C1 segment of cervical spinal cord (tissue), 14 donors: ENCODE measurements around the gene GLTPD2.

Experiments
- DNase-seq, 14 donors: peaks; one replicate each; lab custom pipeline; 2025; lab: John Stamatoyannopoulos, UW

The GLTPD2 gene

DNA sequence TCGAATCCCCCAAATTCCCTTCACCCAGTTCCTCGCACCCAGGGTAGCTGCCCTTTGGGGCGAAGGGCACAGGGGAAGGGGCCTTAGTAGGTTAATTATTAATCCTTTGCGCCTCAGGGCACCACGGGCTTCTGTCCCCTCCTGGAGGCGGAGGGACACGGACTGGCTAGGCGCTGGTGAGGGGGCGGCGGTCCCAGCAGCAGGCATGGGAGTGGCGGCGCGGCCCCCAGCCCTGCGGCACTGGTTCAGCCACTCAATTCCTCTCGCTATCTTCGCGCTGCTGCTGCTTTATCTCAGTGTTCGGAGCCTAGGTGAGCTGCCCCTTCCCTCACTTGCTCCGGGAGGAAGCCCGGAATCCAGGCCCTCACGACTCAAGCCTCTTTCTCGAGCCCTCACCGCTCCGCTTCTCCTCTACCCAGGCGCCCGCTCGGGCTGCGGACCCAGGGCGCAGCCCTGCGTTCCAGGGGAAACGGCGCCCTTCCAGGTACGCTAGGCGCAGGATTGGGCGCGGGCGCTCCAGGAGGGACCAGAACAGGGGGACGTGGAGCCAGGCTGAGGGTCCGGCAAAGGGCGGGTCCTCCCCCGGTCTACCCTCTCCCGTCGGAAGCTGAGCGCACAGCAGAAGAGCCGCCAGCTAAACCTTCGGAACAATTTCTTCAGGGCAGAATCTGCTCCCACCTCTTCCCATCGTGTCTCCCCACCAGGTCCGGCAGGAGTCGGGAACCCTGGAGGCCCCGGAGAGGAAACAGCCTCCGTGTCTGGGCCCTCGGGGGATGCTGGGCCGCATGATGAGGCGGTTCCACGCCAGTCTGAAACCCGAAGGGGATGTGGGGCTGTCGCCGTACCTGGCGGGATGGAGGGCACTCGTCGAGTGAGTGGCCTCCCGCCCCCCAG is at the start of gene GLTPD2:
GLTPD2 (plus strand) TSS at position 158 of the 894 bp plus-strand sequence; CDS start at position 206, 48 bp downstream.
- DNase-seq = peak in 2 of 14 donors; percentile 37 to 47

DNA sequence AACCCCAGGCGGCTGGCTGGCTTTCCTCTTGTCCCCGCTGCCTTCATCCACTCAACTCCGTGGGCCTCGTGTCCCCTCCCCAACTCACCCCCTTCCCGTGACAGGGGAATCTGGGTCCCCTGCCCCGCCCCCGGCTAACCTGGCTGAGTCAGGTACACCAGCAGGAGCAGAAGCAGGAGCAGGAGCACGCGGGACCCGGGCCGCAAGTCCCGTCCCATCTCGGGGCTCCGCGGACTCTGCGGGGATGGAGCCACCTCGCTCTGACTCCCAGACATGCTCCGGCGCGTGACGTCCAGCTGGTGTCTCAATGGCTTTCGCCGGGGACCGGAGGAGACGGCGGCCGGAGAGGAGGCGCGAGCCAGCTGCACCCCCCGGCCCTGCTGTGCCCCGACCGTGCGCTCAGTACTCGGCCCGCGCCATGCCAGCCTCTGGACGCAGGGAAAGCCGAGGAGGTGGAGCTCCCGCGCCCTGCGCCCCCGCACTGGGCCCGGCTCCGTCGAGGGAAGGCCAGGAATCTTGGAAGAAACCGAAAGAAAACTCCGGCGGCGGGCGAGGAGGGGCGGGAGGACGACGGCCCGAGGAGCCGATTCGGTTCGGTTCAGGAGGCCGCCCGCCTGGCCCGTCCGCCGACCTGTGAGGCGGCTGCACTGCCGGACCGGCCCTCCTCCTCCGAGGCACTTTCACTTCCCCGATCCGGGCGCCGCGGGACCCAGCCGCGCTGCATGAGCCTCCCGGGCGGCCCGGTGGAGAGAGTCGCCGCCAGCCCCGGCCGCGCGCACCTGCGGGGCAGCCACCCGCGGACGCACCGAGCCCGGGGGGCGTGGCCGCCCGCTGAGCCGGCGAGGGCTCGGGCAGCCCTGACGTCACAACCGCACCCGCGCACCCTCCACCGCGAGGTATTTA is 49.4 kb upstream of the GLTPD2 start, which contains the start of the genes CXCL16 and ZMYND15:
CXCL16 (minus strand) TSS at position 807 of the 903 bp plus-strand sequence; CDS start at position 218, 589 bp downstream.
ZMYND15 (plus strand) TSS at position 712 of the 903 bp plus-strand sequence. CDS start 716 bp downstream, outside the sequence.
- peak in 7 of 14 donors; percentile 21 to 69 (median 45) for DNase-seq

DNA sequence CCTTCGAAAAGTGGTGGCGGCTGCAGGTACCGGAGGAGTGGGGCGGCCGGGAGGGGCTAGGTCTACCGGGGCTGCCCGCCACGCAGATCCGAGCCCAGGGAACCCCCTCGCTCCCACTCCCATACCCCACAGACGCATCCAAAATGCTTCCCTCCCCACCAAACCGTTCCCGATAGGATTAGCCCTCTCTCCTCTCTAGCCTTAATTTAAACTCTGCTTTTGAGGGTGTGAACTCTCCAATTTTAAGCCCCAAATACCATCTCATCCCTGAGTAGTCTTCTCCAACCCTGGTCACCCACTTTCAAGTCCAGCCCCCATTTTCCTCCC is 48.8 kb upstream of the GLTPD2 start:
- no peak for DNase-seq

DNA sequence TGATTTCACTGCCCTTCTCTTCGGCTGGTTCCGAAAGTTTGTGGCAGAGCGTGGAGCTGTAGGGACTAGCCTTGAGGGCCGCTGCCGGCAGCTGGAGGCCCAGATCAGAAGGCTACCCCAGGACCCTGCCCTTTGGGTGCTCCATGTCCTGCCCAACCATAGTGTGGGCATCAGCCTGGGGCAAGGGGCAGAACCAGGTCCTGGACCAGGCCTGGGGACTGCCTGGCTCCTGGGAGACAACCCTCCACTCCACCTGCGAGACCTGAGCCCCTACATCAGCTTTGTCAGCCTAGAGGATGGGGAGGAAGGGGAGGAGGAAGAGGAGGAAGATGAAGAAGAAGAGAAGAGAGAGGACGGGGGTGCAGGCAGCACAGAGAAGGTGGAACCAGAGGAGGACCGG is 48.2 kb upstream of the GLTPD2 start:
- DNase-seq = no peak

DNA sequence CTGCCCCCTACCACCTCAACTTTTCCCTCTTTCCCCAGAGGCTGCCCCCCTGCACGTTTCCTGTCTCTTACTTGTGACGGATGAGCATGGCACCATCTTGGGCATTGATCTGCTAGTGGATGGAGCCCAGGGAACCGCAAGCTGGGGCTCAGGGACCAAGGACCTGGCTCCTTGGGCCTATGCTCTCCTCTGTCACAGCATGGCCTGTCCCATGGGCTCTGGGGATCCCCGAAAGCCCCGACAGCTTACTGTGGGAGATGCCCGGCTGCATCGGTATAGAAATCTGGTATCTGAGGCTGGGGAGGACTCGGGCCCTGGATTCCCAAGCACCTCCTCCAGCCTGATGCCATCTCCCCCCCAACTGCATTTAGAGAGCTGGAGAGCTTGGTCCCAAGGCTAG is 47.2 kb upstream of the GLTPD2 start:
- DNase-seq = no peak

DNA sequence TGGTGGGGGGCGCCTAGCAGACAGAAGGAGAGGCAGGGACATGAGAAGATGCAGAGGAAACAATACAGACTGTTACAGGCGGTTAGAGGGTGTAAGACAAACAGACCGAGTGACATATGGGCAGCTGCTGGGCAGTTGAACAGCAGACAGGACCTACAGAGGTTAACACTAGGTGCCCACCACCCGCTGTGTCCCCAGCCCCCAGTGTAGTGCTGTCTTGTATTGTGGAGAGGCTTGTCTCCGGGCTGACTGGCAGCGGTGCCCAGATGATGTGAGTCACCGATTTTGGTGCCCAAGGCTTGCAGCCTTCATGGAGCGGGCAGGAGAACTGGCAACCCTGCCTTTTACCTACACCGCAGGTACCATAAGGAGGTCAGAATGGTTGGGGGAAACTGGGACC is 46.6 kb upstream of the GLTPD2 start:
- no peak for DNase-seq

DNA sequence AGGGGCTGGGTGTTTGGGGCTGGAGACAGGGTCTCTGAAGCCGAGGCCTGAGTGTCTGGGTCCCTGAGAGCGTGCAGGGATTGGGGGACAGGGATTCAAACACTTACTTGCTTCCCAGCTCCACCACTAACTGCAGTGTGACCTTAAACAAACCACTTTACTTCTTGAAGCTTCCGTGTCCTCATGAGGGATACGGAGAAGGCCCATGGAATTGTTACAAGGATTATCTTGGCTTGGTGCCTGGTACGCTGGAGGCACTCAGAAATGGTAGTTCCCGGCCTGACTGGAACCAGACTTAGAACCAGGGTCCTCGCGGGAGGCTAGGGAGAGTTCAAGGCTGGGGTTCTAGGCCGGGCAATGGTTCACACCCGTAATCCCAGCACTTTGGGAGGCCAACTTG is 46.1 kb upstream of the GLTPD2 start:
- no peak for DNase-seq

DNA sequence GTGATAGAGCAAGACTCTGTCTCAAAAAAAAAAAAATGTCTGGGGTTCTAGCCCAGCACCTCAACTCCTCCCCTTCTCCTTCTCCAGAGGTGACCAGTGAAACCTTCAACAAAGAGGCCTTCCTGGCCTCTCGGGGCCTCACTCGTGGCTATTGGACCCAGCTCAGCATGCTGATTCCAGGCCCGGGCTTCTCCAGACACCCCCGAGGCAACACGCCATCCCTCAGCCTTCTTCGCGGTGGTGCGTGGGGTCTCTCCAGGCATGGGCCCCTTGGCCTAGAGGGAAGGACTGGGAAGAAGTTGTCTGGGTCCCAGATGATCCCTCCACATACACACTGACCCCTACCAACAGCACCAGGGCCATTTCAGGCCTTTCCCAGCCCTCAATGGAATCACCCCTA is 45.5 kb upstream of the GLTPD2 start:
- no peak for DNase-seq

DNA sequence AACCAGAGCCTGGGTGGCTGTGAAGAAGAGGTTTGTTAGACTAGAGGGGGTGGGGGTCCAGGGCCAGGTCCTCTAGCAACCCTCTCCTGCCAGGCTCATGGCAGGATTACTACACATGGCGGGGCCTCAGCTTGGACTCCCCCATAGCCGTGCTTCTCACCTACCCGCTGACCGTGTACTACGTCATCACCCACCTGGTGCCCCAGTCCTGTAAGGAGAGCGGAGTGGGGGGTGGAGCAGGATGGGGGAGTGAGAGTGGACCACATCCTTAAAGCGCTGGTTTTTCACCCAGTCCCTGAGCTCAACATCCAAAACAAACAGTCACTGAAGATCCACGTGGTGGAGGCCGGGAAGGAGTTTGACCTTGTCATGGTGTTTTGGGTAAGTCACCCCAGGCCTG is 44.9 kb upstream of the GLTPD2 start:
- DNase-seq = no peak

DNA sequence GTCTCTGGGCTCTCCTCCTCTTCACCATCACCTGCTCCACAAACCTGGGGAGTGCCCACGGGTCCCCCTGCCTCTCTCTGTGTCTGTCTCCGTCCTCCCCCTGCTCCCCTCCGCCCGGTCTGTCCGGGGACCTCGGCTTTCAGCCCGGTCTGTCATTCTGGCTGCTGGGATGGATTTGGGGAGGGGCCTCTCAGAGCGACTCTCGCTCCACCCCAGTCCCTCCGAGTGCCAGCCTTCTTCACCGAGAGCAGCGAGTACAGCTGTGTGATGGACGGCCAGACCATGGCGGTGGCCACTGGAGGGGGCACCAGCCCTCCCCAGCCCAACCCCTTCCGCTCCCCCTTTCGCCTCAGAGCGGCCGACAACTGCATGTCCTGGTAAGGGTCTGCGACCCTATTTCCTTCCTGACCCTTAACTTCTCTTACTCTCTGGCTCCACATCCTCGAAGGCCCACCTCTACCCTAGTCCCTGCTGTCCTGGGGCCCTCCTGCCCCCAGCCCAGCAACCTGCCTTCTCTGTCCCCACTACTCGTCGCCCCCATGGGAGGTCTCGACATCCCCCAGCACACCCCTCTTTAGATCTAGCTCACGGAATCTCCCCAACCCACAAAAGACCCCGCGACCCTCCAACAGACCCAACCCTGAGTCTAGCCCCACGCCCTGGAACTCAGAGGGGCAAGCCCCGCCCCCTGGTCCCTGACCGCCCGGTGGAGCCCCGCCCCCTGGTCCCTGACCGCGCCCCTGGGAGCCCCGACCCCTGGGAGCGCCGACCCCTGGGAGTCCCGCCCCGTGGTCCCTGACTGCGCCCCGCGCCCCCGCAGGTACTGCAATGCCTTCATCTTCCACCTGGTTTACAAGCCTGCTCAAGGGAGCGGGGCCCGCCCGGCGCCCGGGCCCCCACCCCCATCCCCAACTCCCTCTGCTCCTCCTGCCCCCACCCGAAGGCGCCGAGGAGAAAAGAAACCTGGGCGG is 43.5 kb upstream of the GLTPD2 start:
- DNase-seq = no peak

DNA sequence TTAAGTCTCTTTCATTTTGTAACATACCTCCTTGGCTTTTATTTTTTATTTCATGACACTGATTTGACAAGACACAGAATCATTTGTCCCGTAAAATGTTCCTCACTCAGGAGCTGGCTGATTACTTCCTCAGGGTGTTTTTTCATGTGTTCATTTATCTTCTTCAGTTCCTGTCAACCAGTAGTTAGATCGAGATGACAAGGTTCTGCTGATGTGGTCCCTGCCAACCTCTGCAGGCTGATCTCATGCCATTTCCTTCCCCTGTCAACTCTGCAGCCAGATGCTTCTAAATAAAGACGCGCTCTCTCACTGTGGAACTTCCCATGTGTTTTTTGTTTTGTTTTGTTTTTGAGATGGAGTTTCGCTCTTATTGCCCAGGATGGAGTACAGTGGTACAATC is 40.9 kb upstream of the GLTPD2 start:
- peak in 1 of 14 donors; percentile 16 for DNase-seq

DNA sequence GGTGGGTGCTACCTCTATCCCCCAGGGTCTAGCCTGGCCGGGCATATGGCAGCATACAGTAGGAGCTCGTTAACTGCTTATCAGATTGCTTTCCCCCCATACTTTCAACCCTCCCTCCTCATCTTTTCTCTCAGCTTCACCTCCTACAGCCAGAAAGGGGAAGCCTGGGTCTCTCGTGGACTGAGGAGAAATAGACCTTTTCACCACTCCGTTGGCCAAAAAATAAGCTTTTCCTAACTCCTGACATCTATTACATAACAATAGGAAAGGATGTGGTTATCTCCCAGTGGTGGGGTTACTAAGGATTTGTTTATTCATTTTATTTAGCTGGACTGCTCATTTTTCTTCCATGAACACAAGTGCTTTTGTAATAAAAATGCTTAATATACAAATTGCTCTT is 40.1 kb upstream of the GLTPD2 start:
- DNase-seq = no peak

DNA sequence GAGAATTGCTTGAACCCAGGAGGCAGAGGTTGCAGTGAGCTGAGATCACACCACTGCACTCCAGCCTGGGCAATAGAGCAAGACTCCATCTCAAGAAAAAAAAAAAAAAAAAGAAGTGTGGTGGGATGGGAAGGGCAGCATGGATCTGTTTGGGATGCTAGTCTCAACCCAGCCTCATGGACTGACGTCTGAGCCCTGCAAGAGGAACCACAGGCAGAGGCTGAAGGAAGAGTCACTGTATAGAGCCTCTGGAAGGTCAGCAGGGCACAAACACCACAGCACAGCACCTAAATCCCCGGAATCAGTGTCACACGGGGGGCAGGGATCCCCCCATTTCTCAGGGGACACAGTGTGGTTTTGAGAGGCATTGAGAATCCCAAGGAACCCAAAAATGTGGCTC is 38.2 kb upstream of the GLTPD2 start:
- DNase-seq = no peak

DNA sequence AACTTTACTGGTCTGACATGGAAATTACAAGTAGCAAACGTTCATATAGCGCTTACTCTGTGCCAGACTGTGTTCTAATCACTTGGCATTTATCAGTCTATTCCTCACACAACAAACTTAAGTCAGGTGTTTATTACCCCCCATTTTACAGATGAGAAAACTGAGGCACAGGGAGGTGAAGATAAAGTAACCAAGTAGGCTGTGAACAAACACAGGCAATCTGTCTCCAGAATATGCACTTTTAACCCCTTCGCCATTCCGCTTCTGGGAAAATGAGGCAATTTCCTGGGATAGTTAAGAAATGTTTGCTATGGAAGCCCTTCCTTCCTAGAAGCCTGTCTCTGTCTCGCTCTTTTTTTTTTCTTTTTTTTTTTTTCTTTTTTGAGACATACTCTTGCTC is 36.8 kb upstream of the GLTPD2 start:
- no peak for DNase-seq

DNA sequence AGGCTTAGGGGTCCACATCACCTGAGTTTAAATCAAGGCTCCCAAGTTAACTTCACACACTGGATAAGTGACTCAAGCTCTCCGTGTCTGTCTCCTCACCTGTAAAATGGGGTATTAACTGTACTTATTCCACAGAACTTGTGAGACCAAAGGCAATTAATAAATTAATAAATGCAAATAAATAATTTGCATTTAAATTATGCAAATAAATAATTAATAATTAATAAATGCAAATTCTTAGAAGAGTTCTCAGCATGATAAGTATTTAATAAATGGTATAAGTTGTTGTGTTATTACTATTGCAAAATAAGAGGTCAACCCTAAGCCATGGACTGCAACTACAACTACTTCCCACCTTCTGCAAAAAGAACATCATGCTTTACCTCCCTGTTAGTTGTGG is 35.4 kb upstream of the GLTPD2 start:
- no peak for DNase-seq

DNA sequence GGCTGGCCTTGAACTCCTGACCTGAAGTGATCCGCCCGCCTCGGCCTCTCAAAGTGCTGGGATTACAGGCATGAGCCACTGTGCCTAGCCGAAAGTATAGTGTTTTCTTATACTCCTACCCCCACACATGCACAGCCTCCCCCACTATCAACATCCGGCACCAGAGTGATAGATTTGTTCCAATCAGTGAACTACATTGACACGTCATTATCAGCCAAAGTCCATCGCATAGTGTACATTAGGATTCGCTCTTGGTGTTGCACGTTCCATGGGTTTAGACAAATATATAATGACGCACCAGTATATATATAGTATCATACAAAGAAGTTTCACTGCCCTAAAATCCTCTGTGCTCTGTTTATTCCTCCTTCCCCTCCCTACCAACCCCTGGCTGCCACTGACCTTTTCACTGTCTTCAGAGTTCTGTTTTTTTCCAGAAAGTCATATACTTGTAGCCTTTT is 29.0 kb upstream of the GLTPD2 start:
- no peak for DNase-seq

DNA sequence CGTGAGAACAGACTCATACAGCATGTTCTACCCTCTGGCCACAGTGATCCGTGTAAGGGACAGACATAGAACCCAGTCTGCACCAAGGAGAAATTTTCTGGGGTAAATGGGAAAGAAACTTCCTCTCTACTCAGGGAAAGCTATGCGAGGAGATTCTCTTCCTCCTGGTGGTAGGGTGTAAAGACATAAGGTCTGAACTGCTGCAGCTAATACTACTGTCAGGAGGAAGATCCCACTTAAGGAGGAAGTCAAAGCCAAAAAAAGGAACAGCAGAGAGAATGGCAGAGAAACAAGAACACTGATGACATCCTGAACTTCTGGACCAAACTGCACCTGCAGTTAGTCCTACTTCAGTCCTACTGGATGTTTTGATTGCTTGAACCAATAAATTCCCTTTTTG is 24.2 kb upstream of the GLTPD2 start:
- no peak for DNase-seq

DNA sequence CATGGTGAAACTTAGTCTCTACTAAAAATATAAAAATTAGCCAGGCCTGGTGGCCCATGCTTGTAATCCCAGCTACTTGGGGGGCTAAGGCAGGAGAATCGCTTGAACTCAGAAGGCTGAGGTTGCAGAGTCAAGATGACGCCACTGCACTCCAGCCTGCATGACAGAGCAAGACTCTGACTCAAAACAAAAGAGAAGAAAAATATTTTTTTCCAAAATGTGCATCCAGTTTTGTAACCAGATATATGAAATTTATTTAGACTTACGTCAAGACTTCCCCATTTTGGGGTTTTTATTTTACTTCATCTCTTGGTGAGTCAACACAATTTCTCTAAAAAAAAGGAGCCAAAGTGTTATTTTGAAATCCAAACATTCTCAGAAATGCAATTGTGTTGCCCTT is 22.6 kb upstream of the GLTPD2 start:
- no peak for DNase-seq

DNA sequence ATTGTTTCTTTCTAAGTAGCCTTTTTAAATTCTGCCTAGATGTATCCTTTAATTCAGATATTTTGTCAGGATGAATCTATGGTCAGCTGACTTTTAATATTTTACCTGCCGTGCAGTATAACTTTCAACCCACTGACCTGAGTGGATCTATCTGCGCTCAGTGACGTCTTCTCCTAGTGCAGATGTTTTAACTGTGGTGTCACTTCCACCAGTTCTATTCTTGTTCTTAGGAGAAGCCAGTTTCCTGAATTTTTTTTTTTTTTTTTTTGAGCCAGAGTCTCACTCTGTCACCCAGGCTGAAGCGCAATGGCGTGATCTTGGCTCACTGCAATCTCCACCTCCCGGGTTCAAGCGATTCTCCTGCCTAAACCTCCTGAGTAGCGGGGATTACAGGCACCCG is 22.0 kb upstream of the GLTPD2 start:
- DNase-seq = no peak

DNA sequence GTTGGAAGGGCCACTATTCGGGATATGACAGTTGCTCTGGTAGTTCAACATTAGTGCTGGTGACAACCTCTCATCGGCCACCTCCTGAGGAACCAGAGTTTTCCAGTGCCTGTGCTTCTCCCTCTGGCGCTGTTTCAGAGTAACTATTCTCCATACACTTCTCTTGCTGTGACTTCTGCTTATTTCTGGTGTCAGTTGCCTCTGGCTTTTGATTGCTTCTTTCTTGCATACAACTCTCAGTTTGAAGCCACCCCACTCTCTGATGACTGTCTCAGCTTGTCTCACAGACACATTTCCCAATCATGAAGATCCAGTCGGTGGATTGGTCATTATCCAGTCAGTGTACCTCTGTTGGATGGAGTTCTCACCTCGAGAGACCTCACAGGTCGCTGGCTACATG is 20.5 kb upstream of the GLTPD2 start:
- no peak for DNase-seq

DNA sequence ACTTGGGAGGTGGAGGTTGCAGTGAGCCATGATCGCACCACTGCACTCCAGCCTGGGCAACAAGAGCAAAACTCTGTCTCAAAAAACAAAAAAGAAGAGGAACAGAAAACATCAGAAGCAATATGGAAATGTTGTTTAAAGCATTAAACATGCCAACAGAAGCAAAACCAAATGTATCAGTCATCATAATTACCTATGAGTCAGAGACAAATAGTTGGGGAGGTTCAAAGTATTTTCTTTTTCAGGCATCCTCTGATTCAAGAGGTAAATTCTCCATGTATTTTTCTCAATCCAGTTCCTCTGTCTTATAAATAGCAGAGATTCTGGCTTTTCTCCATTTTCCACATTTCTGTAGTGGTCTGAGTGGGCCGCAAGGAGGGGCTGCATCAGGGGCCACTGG is 19.1 kb upstream of the GLTPD2 start:
- DNase-seq = no peak
